ENCODE measurements around the gene OVCH1. TPM values are rescaled to one million over a fixed set of nuclear protein-coding genes. Genes with fewer than 3 reads are reported as not detected.

Gene OVCH1
- total and polyA plus RNA-seq, 9 of the 15 experiments (the other 6 are each of a cell fraction or from before 2014, with no cell fraction given), result not detected

DNA sequence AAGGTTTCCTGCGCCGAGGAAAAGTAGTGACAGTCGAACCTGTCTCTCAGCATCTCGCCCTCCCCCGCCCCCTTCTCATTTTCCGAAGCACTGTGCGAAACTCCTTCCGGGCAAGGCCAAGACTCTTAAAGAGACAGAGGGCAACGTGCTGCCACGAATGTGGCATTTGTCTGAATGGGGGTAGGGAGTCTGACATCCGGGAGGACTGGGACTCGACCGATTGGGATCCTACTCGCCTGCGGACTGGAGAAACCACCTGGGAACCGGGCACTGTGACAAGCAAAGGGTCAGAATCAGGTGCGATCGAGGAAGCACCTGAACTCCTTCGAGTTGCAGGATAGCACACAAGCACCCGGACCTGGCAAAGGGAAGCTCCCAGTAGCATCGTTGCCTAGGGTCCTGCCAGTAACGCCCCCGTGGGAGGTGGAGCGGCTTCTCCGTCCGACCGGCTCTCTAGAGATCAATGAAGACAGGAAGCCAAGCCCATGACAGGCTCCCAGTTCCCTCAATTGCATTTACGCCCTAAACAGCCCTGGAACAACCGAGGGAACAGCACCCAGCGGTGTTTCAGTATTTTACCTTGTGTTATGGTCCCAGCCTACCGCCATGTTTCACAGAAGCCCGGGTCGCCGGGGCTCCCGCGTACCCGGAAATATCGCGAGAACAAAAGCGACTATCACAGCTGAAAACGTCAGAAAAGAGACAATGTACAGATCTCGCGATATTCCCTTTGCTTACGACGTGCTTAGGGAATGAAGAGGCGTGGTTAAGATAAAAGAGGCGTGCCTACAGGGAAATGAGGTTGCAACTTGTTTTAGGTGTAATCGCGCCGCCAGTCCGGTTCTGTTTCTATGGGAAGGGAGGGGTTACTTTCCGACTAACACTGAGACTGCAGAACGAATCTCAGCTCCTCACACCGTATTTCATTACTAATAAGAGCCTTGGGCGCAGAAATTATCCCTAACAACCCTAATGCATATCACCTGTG is 116.7 kb downstream of the OVCH1 start, which contains the start of gene ERGIC2 (continued):
- TF ChIP-seq, protein P1, sequence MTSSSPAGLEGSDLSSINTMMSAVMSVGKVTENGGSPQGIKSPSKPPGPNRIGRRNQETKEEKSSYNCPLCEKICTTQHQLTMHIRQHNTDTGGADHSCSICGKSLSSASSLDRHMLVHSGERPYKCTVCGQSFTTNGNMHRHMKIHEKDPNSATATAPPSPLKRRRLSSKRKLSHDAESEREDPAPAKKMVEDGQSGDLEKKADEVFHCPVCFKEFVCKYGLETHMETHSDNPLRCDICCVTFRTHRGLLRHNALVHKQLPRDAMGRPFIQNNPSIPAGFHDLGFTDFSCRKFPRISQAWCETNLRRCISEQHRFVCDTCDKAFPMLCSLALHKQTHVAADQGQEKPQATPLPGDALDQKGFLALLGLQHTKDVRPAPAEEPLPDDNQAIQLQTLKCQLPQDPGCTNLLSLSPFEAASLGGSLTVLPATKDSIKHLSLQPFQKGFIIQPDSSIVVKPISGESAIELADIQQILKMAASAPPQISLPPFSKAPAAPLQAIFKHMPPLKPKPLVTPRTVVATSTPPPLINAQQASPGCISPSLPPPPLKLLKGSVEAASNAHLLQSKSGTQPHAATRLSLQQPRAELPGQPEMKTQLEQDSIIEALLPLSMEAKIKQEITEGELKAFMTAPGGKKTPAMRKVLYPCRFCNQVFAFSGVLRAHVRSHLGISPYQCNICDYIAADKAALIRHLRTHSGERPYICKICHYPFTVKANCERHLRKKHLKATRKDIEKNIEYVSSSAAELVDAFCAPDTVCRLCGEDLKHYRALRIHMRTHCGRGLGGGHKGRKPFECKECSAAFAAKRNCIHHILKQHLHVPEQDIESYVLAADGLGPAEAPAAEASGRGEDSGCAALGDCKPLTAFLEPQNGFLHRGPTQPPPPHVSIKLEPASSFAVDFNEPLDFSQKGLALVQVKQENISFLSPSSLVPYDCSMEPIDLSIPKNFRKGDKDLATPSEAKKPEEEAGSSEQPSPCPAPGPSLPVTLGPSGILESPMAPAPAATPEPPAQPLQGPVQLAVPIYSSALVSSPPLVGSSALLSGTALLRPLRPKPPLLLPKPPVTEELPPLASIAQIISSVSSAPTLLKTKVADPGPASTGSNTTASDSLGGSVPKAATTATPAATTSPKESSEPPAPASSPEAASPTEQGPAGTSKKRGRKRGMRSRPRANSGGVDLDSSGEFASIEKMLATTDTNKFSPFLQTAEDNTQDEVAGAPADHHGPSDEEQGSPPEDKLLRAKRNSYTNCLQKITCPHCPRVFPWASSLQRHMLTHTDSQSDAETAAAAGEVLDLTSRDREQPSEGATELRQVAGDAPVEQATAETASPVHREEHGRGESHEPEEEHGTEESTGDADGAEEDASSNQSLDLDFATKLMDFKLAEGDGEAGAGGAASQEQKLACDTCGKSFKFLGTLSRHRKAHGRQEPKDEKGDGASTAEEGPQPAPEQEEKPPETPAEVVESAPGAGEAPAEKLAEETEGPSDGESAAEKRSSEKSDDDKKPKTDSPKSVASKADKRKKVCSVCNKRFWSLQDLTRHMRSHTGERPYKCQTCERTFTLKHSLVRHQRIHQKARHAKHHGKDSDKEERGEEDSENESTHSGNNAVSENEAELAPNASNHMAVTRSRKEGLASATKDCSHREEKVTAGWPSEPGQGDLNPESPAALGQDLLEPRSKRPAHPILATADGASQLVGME (CRISPR knock-in tag; IDR thresholded peaks at IDR 0.05), result no peak
- TF ChIP-seq SRF (CRISPR knock-in tag; IDR thresholded peaks at IDR 0.05), result no peak
- TF ChIP-seq ZNF174 (CRISPR knock-in tag; IDR thresholded peaks at IDR 0.05), result no peak
- TF ChIP-seq, protein P2, sequence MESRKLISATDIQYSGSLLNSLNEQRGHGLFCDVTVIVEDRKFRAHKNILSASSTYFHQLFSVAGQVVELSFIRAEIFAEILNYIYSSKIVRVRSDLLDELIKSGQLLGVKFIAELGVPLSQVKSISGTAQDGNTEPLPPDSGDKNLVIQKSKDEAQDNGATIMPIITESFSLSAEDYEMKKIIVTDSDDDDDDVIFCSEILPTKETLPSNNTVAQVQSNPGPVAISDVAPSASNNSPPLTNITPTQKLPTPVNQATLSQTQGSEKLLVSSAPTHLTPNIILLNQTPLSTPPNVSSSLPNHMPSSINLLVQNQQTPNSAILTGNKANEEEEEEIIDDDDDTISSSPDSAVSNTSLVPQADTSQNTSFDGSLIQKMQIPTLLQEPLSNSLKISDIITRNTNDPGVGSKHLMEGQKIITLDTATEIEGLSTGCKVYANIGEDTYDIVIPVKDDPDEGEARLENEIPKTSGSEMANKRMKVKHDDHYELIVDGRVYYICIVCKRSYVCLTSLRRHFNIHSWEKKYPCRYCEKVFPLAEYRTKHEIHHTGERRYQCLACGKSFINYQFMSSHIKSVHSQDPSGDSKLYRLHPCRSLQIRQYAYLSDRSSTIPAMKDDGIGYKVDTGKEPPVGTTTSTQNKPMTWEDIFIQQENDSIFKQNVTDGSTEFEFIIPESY (CRISPR knock-in tag; IDR thresholded peaks at IDR 0.05), result no peak
- TF ChIP-seq ATF1 (CRISPR knock-in tag; IDR thresholded peaks at IDR 0.05), result no peak
- peak; percentile 95 for TF ChIP-seq ATF1 (tag; IDR thresholded peaks at IDR 0.05)
- no peak for TF ChIP-seq ESRRA (IDR thresholded peaks at IDR 0.05; ENCODE audit: borderline replicate concordance, low read depth)
- peak; percentile 73 for TF ChIP-seq TBP (optimal IDR thresholded peaks at IDR 0.05; ENCODE audit: low read depth, low read length)
- TF ChIP-seq ERF (CRISPR knock-in tag; IDR thresholded peaks at IDR 0.05), result no peak
- peak; percentile 73; the same call in 1 of the 2 replicates for TF ChIP-seq PML (IDR thresholded peaks at IDR 0.05; ENCODE audit: low read length)
- peak; percentile 67 for TF ChIP-seq LCOR (CRISPR knock-in tag; IDR thresholded peaks at IDR 0.05)
- TF ChIP-seq, protein P3, sequence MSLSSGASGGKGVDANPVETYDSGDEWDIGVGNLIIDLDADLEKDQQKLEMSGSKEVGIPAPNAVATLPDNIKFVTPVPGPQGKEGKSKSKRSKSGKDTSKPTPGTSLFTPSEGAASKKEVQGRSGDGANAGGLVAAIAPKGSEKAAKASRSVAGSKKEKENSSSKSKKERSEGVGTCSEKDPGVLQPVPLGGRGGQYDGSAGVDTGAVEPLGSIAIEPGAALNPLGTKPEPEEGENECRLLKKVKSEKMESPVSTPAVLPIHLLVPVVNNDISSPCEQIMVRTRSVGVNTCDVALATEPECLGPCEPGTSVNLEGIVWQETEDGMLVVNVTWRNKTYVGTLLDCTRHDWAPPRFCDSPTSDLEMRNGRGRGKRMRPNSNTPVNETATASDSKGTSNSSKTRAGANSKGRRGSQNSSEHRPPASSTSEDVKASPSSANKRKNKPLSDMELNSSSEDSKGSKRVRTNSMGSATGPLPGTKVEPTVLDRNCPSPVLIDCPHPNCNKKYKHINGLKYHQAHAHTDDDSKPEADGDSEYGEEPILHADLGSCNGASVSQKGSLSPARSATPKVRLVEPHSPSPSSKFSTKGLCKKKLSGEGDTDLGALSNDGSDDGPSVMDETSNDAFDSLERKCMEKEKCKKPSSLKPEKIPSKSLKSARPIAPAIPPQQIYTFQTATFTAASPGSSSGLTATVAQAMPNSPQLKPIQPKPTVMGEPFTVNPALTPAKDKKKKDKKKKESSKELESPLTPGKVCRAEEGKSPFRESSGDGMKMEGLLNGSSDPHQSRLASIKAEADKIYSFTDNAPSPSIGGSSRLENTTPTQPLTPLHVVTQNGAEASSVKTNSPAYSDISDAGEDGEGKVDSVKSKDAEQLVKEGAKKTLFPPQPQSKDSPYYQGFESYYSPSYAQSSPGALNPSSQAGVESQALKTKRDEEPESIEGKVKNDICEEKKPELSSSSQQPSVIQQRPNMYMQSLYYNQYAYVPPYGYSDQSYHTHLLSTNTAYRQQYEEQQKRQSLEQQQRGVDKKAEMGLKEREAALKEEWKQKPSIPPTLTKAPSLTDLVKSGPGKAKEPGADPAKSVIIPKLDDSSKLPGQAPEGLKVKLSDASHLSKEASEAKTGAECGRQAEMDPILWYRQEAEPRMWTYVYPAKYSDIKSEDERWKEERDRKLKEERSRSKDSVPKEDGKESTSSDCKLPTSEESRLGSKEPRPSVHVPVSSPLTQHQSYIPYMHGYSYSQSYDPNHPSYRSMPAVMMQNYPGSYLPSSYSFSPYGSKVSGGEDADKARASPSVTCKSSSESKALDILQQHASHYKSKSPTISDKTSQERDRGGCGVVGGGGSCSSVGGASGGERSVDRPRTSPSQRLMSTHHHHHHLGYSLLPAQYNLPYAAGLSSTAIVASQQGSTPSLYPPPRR (CRISPR knock-in tag; IDR thresholded peaks at IDR 0.05; ENCODE audit: borderline replicate concordance), result no peak
- TF ChIP-seq HDAC6 (IDR thresholded peaks at IDR 0.05; ENCODE audit: low read depth, low read length), result no peak

Data from K562 (cell line).